ENCODE measurements around the gene FBXO31. TPM values are rescaled to one million over a fixed set of nuclear protein-coding genes. Genes with fewer than 3 reads are reported as not detected.

FBXO31 gene
- polyA plus RNA-seq, 3 donors from 2014 or later = 13.0 to 24.8 (median 14.9) TPM

- Mint-ChIP-seq H3K4me1 (peaks cover 2 to 6% of the 10 kb centered on the region in 2 donors), H3K27ac (peak overlapping the region in 1 of 6 donors; percentile 11), H3K36me3 (no peaks in the 10 kb centered on the region), H3K4me3 (no peak overlapping the region), H3K9me3 (no peaks in the 10 kb centered on the region), H3K27me3 (ENCODE audit: low read depth in 3 of 3) (peaks cover 0 to 4% (median 2%) of the 10 kb centered on the region in 3 donors)
- no peak for DNase-seq
Observed at GRCh38 chr16:87325423-87325858, 58.1 kb downstream of the FBXO31 start.

- peaks cover 0 to 4% (median 2%) of the 10 kb centered on the region in 3 donors for H3K27me3 Mint-ChIP-seq (ENCODE audit: low read depth in 3 of 3)
- H3K27ac Mint-ChIP-seq = peak overlapping the region in 1 of 6 donors; percentile 60
- peaks cover 2 to 6% of the 10 kb centered on the region in 2 donors for H3K4me1 Mint-ChIP-seq
- no peaks in the 10 kb centered on the region for H3K36me3 Mint-ChIP-seq
- DNase-seq = peak; percentile 35 to 40 (median 39)
- no peaks in the 10 kb centered on the region for H3K9me3 Mint-ChIP-seq
- no peak overlapping the region for H3K4me3 Mint-ChIP-seq
Observed at GRCh38 chr16:87324411-87325275, 58.9 kb downstream of the FBXO31 start.

GRCh38 chr16:87323727-87324410 is 59.7 kb downstream of the FBXO31 start:
- H3K27me3 Mint-ChIP-seq (ENCODE audit: low read depth in 3 of 3) = peaks cover 0 to 4% (median 2%) of the 10 kb centered on the region in 3 donors
- H3K9me3 Mint-ChIP-seq = no peaks in the 10 kb centered on the region
- H3K27ac Mint-ChIP-seq = no peak overlapping the region
- H3K36me3 Mint-ChIP-seq = no peaks in the 10 kb centered on the region
- H3K4me3 Mint-ChIP-seq = no peak overlapping the region
- no peak for DNase-seq
- peaks cover 5 to 8% of the 10 kb centered on the region in 2 donors for H3K4me1 Mint-ChIP-seq

- Mint-ChIP-seq H3K27ac (no peak overlapping the region), H3K27me3 (ENCODE audit: low read depth in 3 of 3) (peaks cover 0 to 4% (median 2%) of the 10 kb centered on the region in 3 donors)
Observed at GRCh38 chr16:87322833-87323726, 60.5 kb downstream of the FBXO31 start.

GRCh38 chr16:87322360-87322759 is 61.2 kb downstream of the FBXO31 start:
- Mint-ChIP-seq H3K4me3 (no peak overlapping the region), H3K27me3 (ENCODE audit: low read depth in 3 of 3) (peaks cover 2 to 10% (median 9%) of the 10 kb centered on the region in 3 donors), H3K27ac (no peak overlapping the region), H3K9me3 (no peaks in the 10 kb centered on the region), H3K4me1 (peaks cover 18 to 23% of the 10 kb centered on the region in 2 donors), H3K36me3 (no peaks in the 10 kb centered on the region)
- DNase-seq = no peak

More at GRCh38 chr16:87322833-87323726, 60.5 kb downstream of the FBXO31 start:
- peaks cover 13 to 16% of the 10 kb centered on the region in 2 donors for H3K4me1 Mint-ChIP-seq
- no peaks in the 10 kb centered on the region for H3K36me3 Mint-ChIP-seq
- H3K4me3 Mint-ChIP-seq = no peak overlapping the region
- no peaks in the 10 kb centered on the region for H3K9me3 Mint-ChIP-seq
- DNase-seq = no peak

- peak overlapping the region in 1 of 6 donors; percentile 62 for H3K27ac Mint-ChIP-seq
- peaks cover 21 to 25% of the 10 kb centered on the region in 2 donors for H3K4me1 Mint-ChIP-seq
- peaks cover 6 to 17% (median 12%) of the 10 kb centered on the region in 3 donors for H3K27me3 Mint-ChIP-seq (ENCODE audit: low read depth in 3 of 3)
- H3K36me3 Mint-ChIP-seq = no peaks in the 10 kb centered on the region
- no peak for DNase-seq
- no peaks in the 10 kb centered on the region for H3K9me3 Mint-ChIP-seq
- no peak overlapping the region for H3K4me3 Mint-ChIP-seq
Observed at GRCh38 chr16:87321336-87322107, 62.1 kb downstream of the FBXO31 start.

- no peak overlapping the region for H3K4me3 Mint-ChIP-seq
Observed at GRCh38 chr16:87320510-87321227, 62.9 kb downstream of the FBXO31 start.

GRCh38 chr16:87319997-87320491 is 63.5 kb downstream of the FBXO31 start:
- Mint-ChIP-seq H3K4me1 (peaks cover 22 to 25% of the 10 kb centered on the region in 2 donors), H3K4me3 (no peak overlapping the region), H3K27ac (no peak overlapping the region), H3K9me3 (no peaks in the 10 kb centered on the region), H3K36me3 (no peaks in the 10 kb centered on the region), H3K27me3 (ENCODE audit: low read depth in 3 of 3) (peaks cover 6 to 18% (median 12%) of the 10 kb centered on the region in 3 donors)
- DNase-seq = no peak

More at GRCh38 chr16:87320510-87321227, 62.9 kb downstream of the FBXO31 start:
- no peak for DNase-seq
- no peaks in the 10 kb centered on the region for H3K9me3 Mint-ChIP-seq
- no peak overlapping the region for H3K27ac Mint-ChIP-seq
- peaks cover 6 to 18% (median 12%) of the 10 kb centered on the region in 3 donors for H3K27me3 Mint-ChIP-seq (ENCODE audit: low read depth in 3 of 3)
- H3K36me3 Mint-ChIP-seq = no peaks in the 10 kb centered on the region
- H3K4me1 Mint-ChIP-seq = peaks cover 22 to 25% of the 10 kb centered on the region in 2 donors

- H3K4me1 Mint-ChIP-seq = peaks cover 19 to 20% of the 10 kb centered on the region in 2 donors
- H3K4me3 Mint-ChIP-seq = peak overlapping the region in 4 of 5 donors; percentile 91 to 97 (median 97)
Observed at GRCh38 chr16:87319011-87319410, 64.6 kb downstream of the FBXO31 start.

GRCh38 chr16:87317750-87318644 is 65.6 kb downstream of the FBXO31 start:
- Mint-ChIP-seq H3K4me3 (peak overlapping the region; percentile 91 to 97 (median 97)), H3K27me3 (ENCODE audit: low read depth in 3 of 3) (peaks cover 6 to 14% (median 12%) of the 10 kb centered on the region in 3 donors), H3K9me3 (no peaks in the 10 kb centered on the region)

More at GRCh38 chr16:87319011-87319410, 64.6 kb downstream of the FBXO31 start:
- DNase-seq = no peak
- H3K27me3 Mint-ChIP-seq (ENCODE audit: low read depth in 3 of 3) = peaks cover 6 to 14% (median 12%) of the 10 kb centered on the region in 3 donors
- no peaks in the 10 kb centered on the region for H3K9me3 Mint-ChIP-seq
- peak overlapping the region in 5 of 6 donors; percentile 59 to 96 (median 90) for H3K27ac Mint-ChIP-seq
- no peaks in the 10 kb centered on the region for H3K36me3 Mint-ChIP-seq

More at GRCh38 chr16:87317750-87318644, 65.6 kb downstream of the FBXO31 start:
- H3K4me1 Mint-ChIP-seq = peaks cover 19 to 20% of the 10 kb centered on the region in 2 donors
- peak overlapping the region; percentile 89 to 97 (median 94) for H3K27ac Mint-ChIP-seq
- no peak for DNase-seq
- H3K36me3 Mint-ChIP-seq = no peaks in the 10 kb centered on the region
